GM19397 (cell line): ENCODE measurements around the gene PLCB2.

Source experiments
- ATAC-seq: cut with Tn5 transposase; IDR thresholded peaks from one replicate; pipeline ENCODE4 v1.9.1; 2021; ENCODE audit warnings: mild to moderate bottlenecking, moderate library complexity; ENCODE audit not compliant: unreplicated experiment

PLCB2 gene

GRCh38 chr15:40240619-40241221 lies 67.0 kb downstream of the PLCB2 start:
- no peak for ATAC-seq

- no peak for ATAC-seq
Measured at GRCh38 chr15:40239693-40240618, 67.8 kb downstream of the PLCB2 start.

GRCh38 chr15:40239404-40239692 lies 68.4 kb downstream of the PLCB2 start:
- no peak for ATAC-seq

- no peak for ATAC-seq
Measured at GRCh38 chr15:40238532-40239403, 69.0 kb downstream of the PLCB2 start, which contains the start of gene PAK6. PAK6 (plus strand) TSS chr15:40239063; CDS start chr15:40264786, 25,723 bp downstream.
